ENCODE results near the gene MBD5.
"Not testable (repeated sequence)": the region's sequence is repeated elsewhere in the genome, so short reads cannot be mapped to it uniquely, and the experiment has no call there.

MBD5 gene

GRCh38 chr2:148533004-148533403 is 512.1 kb downstream of the MBD5 start:
- no peak for DNase-seq (ENCODE audit: low read depth)
- no peak for TF ChIP-seq CTCF (IDR thresholded peaks at IDR 0.05; ENCODE audit: low read length, missing control alignments)
- H3K4me3 ChIP-seq (replicated peaks; ENCODE audit: low read depth, low read length): no peak overlapping the region

GRCh38 chr2:148533685-148534084 is 512.8 kb downstream of the MBD5 start:
- H3K4me3 ChIP-seq (replicated peaks; ENCODE audit: low read depth, low read length): no peak overlapping the region
- no peak for DNase-seq (ENCODE audit: low read depth)
- no peak for TF ChIP-seq CTCF (IDR thresholded peaks at IDR 0.05; ENCODE audit: low read length, missing control alignments)

GRCh38 chr2:148534416-148535204 is 513.7 kb downstream of the MBD5 start:
- no peak for TF ChIP-seq CTCF (IDR thresholded peaks at IDR 0.05; ENCODE audit: low read length, missing control alignments)
- no peak overlapping the region for H3K4me3 ChIP-seq (replicated peaks; ENCODE audit: low read depth, low read length)
- DNase-seq (ENCODE audit: low read depth): peak; percentile 24

GRCh38 chr2:148538375-148538774 is 517.5 kb downstream of the MBD5 start:
- H3K4me3 ChIP-seq (replicated peaks; ENCODE audit: low read depth, low read length): no peak overlapping the region
- no peak for DNase-seq (ENCODE audit: low read depth)
- TF ChIP-seq CTCF (IDR thresholded peaks at IDR 0.05; ENCODE audit: low read length, missing control alignments): no peak

- no peak for TF ChIP-seq CTCF (IDR thresholded peaks at IDR 0.05; ENCODE audit: low read length, missing control alignments)
- no peak overlapping the region for H3K4me3 ChIP-seq (replicated peaks; ENCODE audit: low read depth, low read length)
- no peak for DNase-seq (ENCODE audit: low read depth)
Observed at GRCh38 chr2:148540022-148540421, 519.1 kb downstream of the MBD5 start.

GRCh38 chr2:148541792-148542191 is 520.9 kb downstream of the MBD5 start:
- DNase-seq (ENCODE audit: low read depth): no peak
- H3K4me3 ChIP-seq (replicated peaks; ENCODE audit: low read depth, low read length): no peak overlapping the region
- no peak for TF ChIP-seq CTCF (IDR thresholded peaks at IDR 0.05; ENCODE audit: low read length, missing control alignments)

DNA sequence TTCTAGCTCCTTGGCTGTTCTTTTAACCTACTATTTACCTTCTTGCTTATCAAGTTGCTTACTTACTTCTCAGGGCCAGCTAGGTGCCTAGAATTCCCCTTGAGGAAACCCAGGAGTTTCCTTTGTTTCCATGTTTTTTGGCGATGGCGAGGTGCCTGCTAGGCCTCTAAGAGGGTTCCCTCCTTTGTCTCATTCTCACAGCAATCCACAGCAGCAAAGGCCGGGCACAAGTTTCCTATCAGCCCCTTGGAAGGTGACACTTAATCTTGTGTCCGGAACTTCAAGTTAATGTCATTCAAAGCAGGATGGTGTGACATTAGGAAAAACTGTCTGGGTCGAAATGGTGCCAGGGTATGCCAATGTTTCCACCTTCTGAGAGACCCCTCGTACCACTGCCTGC is 521.7 kb downstream of the MBD5 start:
- TF ChIP-seq CTCF (IDR thresholded peaks at IDR 0.05; ENCODE audit: low read length, missing control alignments): no peak
- no peak overlapping the region for H3K4me3 ChIP-seq (replicated peaks; ENCODE audit: low read depth, low read length)
- DNase-seq (ENCODE audit: low read depth): no peak

GRCh38 chr2:148543088-148543540 is 522.2 kb downstream of the MBD5 start:
- not testable (repeated sequence) for H3K4me3 ChIP-seq (replicated peaks; ENCODE audit: low read depth, low read length); DNase-seq (ENCODE audit: low read depth)
